Choroid plexus epithelial cell (primary cell): ENCODE data around the gene EML4.

Source experiments
- DNase-seq: peaks from one replicate; pipeline ENCODE4 v3.0.0-alpha.2; 2010; ENCODE audit warnings: low read depth
- H3K4me3 ChIP-seq: 2 replicates; pipeline ENCODE4 v1.5.1; 2011; ENCODE audit warnings: low read depth, mild to moderate bottlenecking, control low read depth, low read length, moderate library complexity
- CTCF ChIP-seq: conservative IDR thresholded peaks from 2 replicates; pipeline ENCODE4 v1.5.1; 2011; ENCODE audit warnings: low read depth, mild to moderate bottlenecking, control low read depth, inconsistent platforms, low read length, moderate library complexity

EML4 gene

GRCh38 chr2:42178335-42178734 is 9.2 kb downstream of the EML4 start:
- TF ChIP-seq CTCF = no peak
- peak; percentile 28 for DNase-seq
- no peak overlapping the region for H3K4me3 ChIP-seq

GRCh38 chr2:42180300-42180699 is 11.1 kb downstream of the EML4 start:
- DNase-seq = no peak
- no peak for TF ChIP-seq CTCF
- H3K4me3 ChIP-seq = no peak overlapping the region

- DNase-seq = peak; percentile 47
- no peak for TF ChIP-seq CTCF
These were observed 13.6 kb downstream of the EML4 start for GRCh38 chr2:42182654-42183308.

GRCh38 chr2:42183775-42184174 is 14.6 kb downstream of the EML4 start:
- no peak overlapping the region for H3K4me3 ChIP-seq
- no peak for DNase-seq
- TF ChIP-seq CTCF = no peak

More at GRCh38 chr2:42182654-42183308, 13.6 kb downstream of the EML4 start:
- H3K4me3 ChIP-seq = no peak overlapping the region

GRCh38 chr2:42184346-42184745 is 15.2 kb downstream of the EML4 start:
- no peak for DNase-seq
- no peak for TF ChIP-seq CTCF

GRCh38 chr2:42185220-42185921 is 16.2 kb downstream of the EML4 start:
- peak; percentile 42 for DNase-seq
- no peak for TF ChIP-seq CTCF
- H3K4me3 ChIP-seq = no peak overlapping the region

More at GRCh38 chr2:42184346-42184745, 15.2 kb downstream of the EML4 start:
- no peak overlapping the region for H3K4me3 ChIP-seq

- no peak overlapping the region for H3K4me3 ChIP-seq
- TF ChIP-seq CTCF = no peak
- peak; percentile 27 for DNase-seq
These were observed 17.2 kb downstream of the EML4 start for GRCh38 chr2:42186366-42186765.
